ENCODE results near the gene LRRC74B. TPM values are rescaled to one million over a fixed set of nuclear protein-coding genes. Genes with fewer than 3 reads are reported as not detected.
"Not testable (repeated sequence)": the region's sequence is repeated elsewhere in the genome, so short reads cannot be mapped to it uniquely, and the experiment has no call there.

Gene LRRC74B
- total RNA-seq, 2 donors from 2014 or later: not detected

DNA sequence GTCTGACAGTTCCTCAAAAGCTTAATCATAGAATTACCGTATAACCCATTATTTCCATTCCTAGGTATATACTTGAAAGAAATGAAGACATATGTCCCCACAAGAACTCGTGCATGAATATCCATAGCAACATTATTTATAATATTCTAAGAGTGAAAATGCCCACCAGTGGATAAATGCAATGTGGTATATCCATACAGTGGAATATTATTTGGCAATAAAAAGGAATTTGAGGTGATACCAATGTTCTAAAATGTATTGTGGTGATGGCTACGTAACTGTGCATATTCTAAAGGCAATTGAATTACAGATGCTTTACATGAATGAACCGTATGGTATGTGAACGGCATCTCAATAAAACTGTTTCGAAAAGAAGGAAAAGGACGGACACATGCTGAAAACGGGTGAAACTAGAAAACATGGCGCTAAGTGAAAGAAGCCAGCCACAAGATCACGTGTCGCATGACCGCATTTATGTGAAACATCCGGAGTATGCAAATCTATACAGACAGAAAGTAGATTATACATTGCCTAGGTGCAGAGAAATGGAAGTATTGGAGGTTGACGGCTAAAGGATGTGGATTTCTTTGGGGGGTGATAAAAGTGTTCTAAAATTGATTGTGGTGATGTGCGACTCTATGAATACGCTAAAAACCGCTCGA, 16.0 kb downstream of the LRRC74B start:
- H3K36me3 Mint-ChIP-seq (ENCODE audit: insufficient read depth in 2 of 2); H3K27ac Mint-ChIP-seq; H3K9me3 Mint-ChIP-seq; H3K4me1 Mint-ChIP-seq (ENCODE audit: low read depth); ATAC-seq (replicated peaks in 1 of 2); H3K4me3 Mint-ChIP-seq; DNase-seq; H3K27me3 Mint-ChIP-seq (ENCODE audit: low read depth): not testable (repeated sequence)

DNA sequence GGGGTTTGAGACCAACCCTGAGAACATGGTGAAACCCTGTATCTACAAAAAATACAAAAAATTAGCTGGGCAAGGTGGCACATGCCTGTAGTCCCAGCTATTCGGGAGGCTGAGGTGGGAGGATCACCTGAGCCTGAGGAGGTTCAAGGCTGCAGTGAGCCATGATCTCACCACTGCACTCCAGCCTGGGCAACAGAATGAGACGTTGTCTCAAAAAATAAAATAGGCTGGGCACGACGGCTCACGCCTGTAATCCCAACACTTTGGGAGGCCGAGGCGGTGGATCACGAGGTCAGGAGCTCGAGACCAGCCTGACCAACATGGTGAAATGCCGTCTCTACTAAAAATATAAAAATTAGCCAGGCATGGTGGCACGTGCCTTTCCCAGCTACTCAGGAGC, 18.7 kb downstream of the LRRC74B start:
- not testable (repeated sequence) for H3K27me3 Mint-ChIP-seq (ENCODE audit: low read depth); H3K4me1 Mint-ChIP-seq (ENCODE audit: low read depth); H3K4me3 Mint-ChIP-seq; DNase-seq; H3K9me3 Mint-ChIP-seq; ATAC-seq (replicated peaks in 1 of 2); H3K27ac Mint-ChIP-seq; H3K36me3 Mint-ChIP-seq (ENCODE audit: insufficient read depth in 2 of 2)

DNA sequence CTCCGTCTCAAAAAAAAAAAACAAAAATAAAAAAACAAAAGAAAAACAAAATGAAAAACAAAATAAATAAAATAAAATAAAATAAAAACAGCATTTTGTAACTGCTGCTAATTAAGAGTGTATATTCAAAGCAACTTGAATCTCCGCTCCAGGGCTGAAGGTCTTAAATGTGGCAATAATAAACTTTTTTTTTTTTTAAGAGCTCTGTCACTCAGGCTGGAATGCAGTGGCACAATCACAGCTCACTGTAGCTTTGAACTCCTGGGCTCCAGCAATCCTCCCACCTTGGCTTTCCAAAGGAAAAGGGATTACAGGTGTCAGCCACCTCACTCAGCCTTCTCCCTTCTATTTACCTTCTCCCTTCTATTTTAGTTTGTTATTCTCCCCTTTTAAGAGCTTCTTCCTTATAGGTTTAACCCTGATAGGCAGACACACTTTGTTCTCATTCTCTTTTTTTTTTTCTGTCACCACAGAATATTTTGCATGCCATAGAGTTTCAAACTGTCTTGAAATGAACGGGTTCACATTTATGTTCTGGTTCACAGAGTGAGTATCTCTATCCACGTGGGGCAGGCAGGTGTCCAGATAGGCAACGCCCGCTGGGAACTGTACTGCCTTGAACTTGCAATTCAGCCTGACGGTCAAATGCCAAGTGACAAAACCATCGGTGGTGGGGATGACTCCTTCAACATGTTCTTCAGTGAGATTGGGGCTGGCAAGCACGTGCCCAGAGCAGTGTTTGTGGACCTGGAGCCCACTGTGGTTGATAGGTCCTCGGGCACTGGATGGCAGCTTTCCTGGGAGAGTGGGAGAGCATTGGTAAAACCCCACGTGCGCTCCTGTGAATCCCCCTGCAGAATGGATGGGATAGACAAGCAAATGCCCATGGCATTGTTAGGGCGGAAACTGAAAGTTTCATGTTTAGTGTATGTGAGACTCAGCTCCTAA, 19.4 kb downstream of the LRRC74B start:
- Mint-ChIP-seq H3K4me1 (ENCODE audit: low read depth) (peaks cover 7% of the 10 kb centered on the region), H3K4me3 (no peak overlapping the region)
- no peak for ATAC-seq (replicated peaks in 1 of 2)

DNA sequence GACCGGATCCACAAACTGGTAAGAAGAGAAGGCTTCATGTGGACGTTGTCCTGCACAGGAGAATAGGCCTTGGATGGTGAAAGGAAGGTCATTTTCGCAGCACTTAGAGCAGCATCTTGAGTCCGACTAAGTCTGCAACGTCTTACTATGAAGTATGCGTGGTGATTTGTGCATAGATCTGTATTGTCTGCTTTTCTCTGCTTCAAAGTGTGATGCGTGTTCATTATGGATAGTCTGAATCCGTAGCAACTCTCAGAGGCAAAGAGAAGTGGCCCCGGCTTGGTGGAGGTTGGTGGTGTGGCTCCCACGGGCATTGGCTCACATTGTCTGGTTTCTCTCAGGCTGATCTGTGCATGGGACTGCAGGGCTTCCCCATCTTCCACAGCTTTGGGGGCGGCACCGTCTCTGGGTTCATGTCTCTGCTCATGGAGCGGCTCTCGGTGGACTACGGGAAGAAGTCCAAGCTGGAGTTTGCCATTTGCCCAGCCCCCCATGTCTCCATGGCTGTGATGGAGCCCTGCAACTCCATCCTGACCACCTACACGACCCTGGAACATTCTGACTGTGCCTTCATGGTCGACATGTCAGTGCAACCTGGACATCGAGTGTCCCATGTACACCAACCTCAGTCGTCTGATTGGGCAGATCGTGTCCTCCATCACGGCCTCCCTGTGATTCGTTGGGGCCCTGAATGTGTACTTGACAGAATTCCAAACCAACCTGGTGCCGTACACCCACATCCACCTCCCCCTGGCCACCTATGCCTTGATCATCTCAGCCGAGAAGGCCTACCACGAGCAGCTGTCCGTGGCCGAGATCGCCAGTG, 21.5 kb downstream of the LRRC74B start:
- no peak for ATAC-seq (replicated peaks in 1 of 2)
- Mint-ChIP-seq H3K27me3 (ENCODE audit: low read depth) (no peaks in the 10 kb centered on the region), H3K4me3 (no peak overlapping the region)

More for the DNA sequence above, 19.4 kb downstream of the LRRC74B start:
- no peak for DNase-seq
- H3K27ac Mint-ChIP-seq: peak overlapping the region; percentile 73
- no peaks in the 10 kb centered on the region for H3K36me3 Mint-ChIP-seq (ENCODE audit: insufficient read depth in 2 of 2)
- no peaks in the 10 kb centered on the region for H3K27me3 Mint-ChIP-seq (ENCODE audit: low read depth)
- H3K9me3 Mint-ChIP-seq: no peaks in the 10 kb centered on the region

DNA sequence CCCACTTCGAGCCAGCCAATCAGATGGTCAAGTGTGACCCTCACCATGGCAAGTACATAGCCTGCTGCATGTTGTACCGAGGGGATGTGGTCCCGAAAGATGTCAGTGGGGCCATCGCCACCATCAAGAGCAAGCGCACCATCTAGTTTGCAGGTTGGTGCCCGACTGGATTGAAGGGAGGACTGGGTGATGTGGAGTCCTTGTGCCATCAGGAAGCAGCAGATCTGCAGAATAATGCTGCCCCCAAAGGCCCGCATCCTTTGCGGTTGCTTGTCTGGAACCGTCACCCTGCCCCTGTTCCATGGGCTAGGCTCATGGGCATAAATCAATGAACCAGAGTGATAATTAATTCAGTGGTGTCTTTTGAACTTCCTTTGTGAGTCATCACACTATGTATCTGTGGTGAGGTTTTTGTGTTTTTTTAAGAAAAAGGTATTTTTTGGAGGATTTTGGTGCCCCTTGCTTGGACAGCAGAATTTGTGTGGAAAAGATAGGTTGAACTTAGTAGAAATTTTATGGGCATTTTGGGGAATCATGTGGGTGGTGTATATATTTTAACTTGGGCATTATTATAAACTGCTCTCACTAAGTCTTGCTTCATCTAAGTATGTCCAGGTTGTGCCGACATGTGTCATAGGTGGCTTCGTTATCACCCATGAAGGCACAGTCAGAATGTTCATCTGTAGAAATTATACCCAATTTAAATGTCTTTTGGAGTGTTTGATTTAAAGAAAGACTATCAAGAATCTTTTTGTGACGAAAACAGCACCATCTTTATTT, 22.3 kb downstream of the LRRC74B start:
- Mint-ChIP-seq H3K27me3 (ENCODE audit: low read depth) (no peaks in the 10 kb centered on the region), H3K9me3 (no peaks in the 10 kb centered on the region), H3K4me1 (ENCODE audit: low read depth) (peaks cover 7% of the 10 kb centered on the region), H3K4me3 (no peak overlapping the region), H3K27ac (no peak overlapping the region), H3K36me3 (ENCODE audit: insufficient read depth in 2 of 2) (no peaks in the 10 kb centered on the region)
- DNase-seq (no peak), ATAC-seq (replicated peaks in 1 of 2) (no peak)

More for the DNA sequence above, 21.5 kb downstream of the LRRC74B start:
- Mint-ChIP-seq H3K27ac (no peak overlapping the region), H3K9me3 (no peaks in the 10 kb centered on the region), H3K4me1 (ENCODE audit: low read depth) (peaks cover 7% of the 10 kb centered on the region), H3K36me3 (ENCODE audit: insufficient read depth in 2 of 2) (no peaks in the 10 kb centered on the region)
- no peak for DNase-seq

DNA sequence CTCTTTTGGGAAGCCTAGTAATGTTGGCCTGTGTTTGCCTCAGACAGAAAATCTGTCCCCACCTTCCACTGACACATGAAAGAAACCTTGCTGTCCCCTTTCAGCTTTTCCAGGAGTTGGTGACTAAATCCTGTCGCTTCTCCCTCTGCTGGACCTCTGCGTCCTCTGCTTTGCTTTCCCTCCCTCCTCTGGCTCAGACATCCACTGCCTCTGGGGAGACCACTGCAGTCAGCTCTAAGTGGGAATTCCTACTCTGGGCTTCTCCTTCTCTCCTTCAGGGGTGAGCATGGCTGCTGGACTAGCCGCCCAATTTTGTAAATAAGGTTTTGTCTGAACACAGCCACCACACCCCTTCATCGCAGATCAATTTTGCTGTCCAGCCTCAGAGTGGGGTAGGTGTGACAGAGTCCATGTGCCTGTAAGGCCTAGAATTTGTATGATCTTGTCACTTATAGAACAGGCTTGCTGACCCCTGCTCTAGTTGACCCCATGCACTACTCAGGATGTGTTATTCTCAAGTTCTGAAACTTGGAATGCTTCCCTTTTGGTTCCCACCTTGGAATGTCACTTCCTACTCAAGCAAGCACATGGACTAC, 23.0 kb downstream of the LRRC74B start:
- no peaks in the 10 kb centered on the region for H3K9me3 Mint-ChIP-seq
- no peak overlapping the region for H3K27ac Mint-ChIP-seq
- ATAC-seq (replicated peaks in 1 of 2): no peak

DNA sequence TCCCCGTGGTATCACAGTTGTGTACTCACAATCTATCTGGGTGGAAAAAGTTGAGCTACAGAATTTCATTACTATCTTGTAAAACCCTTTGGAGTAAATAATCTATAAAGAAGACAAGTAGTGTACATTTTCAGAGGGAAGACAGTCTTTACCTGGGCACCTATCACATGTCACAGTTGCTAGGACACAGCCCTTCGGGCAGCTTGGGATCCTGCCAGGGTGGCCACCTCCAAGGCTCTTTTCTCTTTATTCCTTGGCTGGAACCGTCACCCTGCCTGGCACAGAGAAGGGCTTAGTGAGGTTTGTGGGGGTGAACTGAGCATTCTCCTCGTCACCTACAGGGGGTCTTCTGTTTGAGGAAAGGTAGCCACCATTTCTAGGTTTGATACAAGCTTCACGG, 23.6 kb downstream of the LRRC74B start:
- H3K27me3 Mint-ChIP-seq (ENCODE audit: low read depth): no peaks in the 10 kb centered on the region
- no peak overlapping the region for H3K27ac Mint-ChIP-seq
- H3K9me3 Mint-ChIP-seq: no peaks in the 10 kb centered on the region
- DNase-seq (no peak), ATAC-seq (replicated peaks in 1 of 2) (no peak)
- peaks cover 7% of the 10 kb centered on the region for H3K4me1 Mint-ChIP-seq (ENCODE audit: low read depth)
- H3K4me3 Mint-ChIP-seq: no peak overlapping the region
- no peaks in the 10 kb centered on the region for H3K36me3 Mint-ChIP-seq (ENCODE audit: insufficient read depth in 2 of 2)

More for the DNA sequence above, 23.0 kb downstream of the LRRC74B start:
- Mint-ChIP-seq H3K4me1 (ENCODE audit: low read depth) (peaks cover 7% of the 10 kb centered on the region), H3K27me3 (ENCODE audit: low read depth) (no peaks in the 10 kb centered on the region), H3K36me3 (ENCODE audit: insufficient read depth in 2 of 2) (no peaks in the 10 kb centered on the region), H3K4me3 (no peak overlapping the region)
- DNase-seq: no peak

DNA sequence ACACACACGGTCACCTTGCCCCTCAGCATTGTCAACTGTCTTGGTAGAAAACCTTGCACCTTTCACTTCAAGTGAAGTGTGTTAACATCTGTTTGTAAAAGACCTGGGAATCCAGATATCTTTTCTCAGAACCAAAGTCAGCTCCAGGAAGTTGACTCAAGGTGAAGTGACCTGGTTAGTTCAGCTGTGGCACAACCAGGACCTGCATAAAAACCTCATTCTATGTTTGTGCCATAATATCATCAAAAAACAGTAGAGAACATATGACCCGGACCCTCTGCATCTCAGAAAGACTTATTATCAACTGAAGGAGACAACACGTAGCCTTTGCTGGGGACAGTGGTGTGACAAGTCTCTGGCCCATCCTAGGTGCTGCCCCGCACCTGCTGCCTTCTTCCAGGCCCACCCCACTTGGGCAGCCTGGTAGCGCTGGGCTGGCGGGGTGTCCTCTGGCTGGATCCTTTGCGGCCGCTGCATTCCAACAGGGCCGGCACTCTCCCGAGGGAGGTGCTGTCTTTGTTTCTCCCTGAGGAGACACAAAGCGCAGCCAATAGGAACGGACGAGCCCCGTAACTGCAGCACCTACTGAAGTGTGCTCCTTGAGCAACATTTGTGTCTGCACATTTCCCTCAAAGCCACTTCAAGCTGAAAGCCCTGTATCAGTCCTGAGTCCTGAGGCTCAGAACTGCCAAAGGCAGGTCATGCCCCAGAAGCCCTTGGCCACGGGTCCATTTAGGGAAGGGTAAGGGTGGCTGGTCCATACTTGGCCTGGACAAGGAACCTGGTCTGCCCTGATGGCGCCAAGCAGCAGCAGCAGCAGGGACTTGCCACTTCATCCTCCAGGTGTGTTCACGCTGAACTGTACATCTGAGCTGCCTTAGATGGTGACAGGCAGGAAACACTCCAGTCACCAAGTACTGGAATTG, 25.2 kb downstream of the LRRC74B start:
- Mint-ChIP-seq H3K9me3 (no peaks in the 10 kb centered on the region), H3K27me3 (ENCODE audit: low read depth) (no peaks in the 10 kb centered on the region), H3K4me3 (no peak overlapping the region), H3K4me1 (ENCODE audit: low read depth) (peaks cover 7% of the 10 kb centered on the region), H3K27ac (no peak overlapping the region), H3K36me3 (ENCODE audit: insufficient read depth in 2 of 2) (no peaks in the 10 kb centered on the region)
- ATAC-seq (replicated peaks in 1 of 2) (no peak), DNase-seq (no peak)

DNA sequence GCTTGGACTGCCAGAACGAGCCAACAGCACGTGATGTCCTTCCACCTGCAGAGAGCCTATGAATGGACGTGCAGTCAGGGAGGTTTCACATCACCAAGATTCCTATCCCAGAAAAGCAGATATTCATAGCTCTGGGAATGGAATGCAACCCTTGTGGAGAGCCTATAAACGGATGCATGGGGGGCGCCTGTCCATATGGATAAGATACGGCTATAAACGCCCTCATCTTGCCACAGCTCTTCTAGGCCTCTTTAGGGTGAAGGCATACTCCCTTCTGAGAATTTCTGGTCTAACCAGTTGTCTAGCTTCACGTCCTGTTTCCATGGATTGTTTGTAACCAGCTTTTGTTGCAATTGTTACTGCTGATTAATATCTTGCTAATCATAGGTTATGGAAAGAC, 26.1 kb downstream of the LRRC74B start:
- not testable (repeated sequence) for ATAC-seq (replicated peaks in 1 of 2); H3K27me3 Mint-ChIP-seq (ENCODE audit: low read depth); H3K4me1 Mint-ChIP-seq (ENCODE audit: low read depth); H3K4me3 Mint-ChIP-seq; H3K9me3 Mint-ChIP-seq; H3K27ac Mint-ChIP-seq; H3K36me3 Mint-ChIP-seq (ENCODE audit: insufficient read depth in 2 of 2); DNase-seq

DNA sequence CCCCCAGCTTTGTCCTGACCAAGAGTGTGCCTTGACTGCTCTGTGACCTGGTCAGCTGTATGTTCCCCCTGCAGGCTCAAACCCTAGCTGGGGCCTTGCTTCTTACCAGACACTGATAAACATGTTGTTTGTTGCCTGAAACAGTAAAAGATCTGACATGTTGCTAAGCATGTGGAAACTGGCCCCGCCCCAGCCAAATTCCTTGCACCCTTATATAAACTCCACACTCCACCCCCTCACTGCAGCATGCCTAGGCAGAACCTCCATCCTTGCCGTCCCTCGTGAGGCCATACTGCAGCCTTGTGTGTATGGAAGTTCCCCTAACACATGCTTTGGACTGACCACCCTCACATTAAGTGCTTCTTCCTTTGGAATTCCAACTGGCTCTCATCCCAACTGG, 27.3 kb downstream of the LRRC74B start:
- Mint-ChIP-seq H3K27me3 (ENCODE audit: low read depth) (no peaks in the 10 kb centered on the region), H3K4me1 (ENCODE audit: low read depth) (peaks cover 6% of the 10 kb centered on the region), H3K4me3 (no peak overlapping the region), H3K27ac (no peak overlapping the region), H3K36me3 (ENCODE audit: insufficient read depth in 2 of 2) (no peaks in the 10 kb centered on the region), H3K9me3 (no peaks in the 10 kb centered on the region)
- ATAC-seq (replicated peaks in 1 of 2): no peak
- no peak for DNase-seq

DNA sequence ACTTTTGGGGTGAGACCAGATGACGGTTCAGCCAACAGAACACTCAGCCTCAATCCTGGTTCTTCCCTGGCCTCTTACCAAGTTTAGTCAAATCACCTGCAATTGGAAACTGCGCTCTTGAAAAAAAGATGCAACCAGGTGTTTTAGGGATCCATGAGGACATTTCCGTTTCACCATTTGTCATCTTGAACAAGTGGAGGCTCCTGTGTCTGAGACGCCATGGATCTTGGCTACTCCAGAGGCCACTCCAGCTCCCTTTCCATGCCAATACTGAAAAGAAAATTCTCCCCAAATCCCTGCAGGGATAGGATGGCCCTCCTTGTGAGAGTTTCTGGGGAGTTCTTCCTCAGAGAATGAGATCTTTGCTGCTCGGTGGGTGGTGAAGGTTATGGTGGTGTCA, 27.7 kb downstream of the LRRC74B start:
- peaks cover under 1% of the 10 kb centered on the region for H3K4me1 Mint-ChIP-seq (ENCODE audit: low read depth)
- ATAC-seq (replicated peaks in 1 of 2): no peak
- H3K27me3 Mint-ChIP-seq (ENCODE audit: low read depth): no peaks in the 10 kb centered on the region
- H3K36me3 Mint-ChIP-seq (ENCODE audit: insufficient read depth in 2 of 2): no peaks in the 10 kb centered on the region
- DNase-seq: no peak
- H3K27ac Mint-ChIP-seq: no peak overlapping the region
- no peak overlapping the region for H3K4me3 Mint-ChIP-seq
- H3K9me3 Mint-ChIP-seq: no peaks in the 10 kb centered on the region
